Naive thymus-derived CD8-positive, alpha-beta T cell (primary cell): ENCODE measurements around the gene FSHB. TPM values are rescaled to one million over a fixed set of nuclear protein-coding genes. Genes with fewer than 3 reads are reported as not detected.

Source experiments
- ATAC-seq, 2 donors: fragments of 150-1000 bp; cut with Tn5 transposase in 1 of 2; sonication (Bioruptor Pico), chemical (Tn5 transposase) in 1 of 2; 1 replicate in 1 of 2; 2 replicates in 1 of 2; pipeline ENCODE4 v1.10.0; 2021; ENCODE audit warnings: mild to moderate bottlenecking in 2 of 2, moderate library complexity in 2 of 2
- POLR2A ChIA-PET: fragments of 350-600 bp; sonication (Branson Sonifier 250); formaldehyde crosslinking; loops from one replicate; lab custom pipeline; 2021; ENCODE audit warnings: antibody characterized with exemption; lab: Charles Lee
- DNase-seq, 10 donors: peaks; one replicate each; pipeline versions ENCODE4 v3.0.0 to v3.0.0-alpha.2; 2020 to 2022
- H3K27ac Mint-ChIP-seq, 10 donors: one replicate each; pipeline ENCODE4 v1.8.0; 2020 to 2022; ENCODE audit warnings: mild to moderate bottlenecking in 10 of 10, mixed read lengths in 10 of 10, moderate library complexity in 4 of 10, inconsistent platforms in 1 of 10
- H3K27me3 Mint-ChIP-seq, 5 donors: one replicate each; pipeline ENCODE4 v1.8.0; 2021 to 2022; ENCODE audit warnings: mixed read lengths in 5 of 5
- H3K36me3 Mint-ChIP-seq, 3 donors: one replicate each; pipeline ENCODE4 v1.8.0; 2020 to 2022; ENCODE audit warnings: mixed read lengths in 3 of 3, mild to moderate bottlenecking in 2 of 3, inconsistent platforms in 1 of 3
- H3K4me1 Mint-ChIP-seq, 4 donors: one replicate each; pipeline ENCODE4 v1.8.0; 2021 to 2022; ENCODE audit warnings: mixed read lengths in 4 of 4
- H3K4me3 Mint-ChIP-seq, 10 donors: one replicate each; pipeline ENCODE4 v1.8.0; 2020 to 2022; ENCODE audit warnings: mild to moderate bottlenecking in 10 of 10, mixed read lengths in 10 of 10, moderate library complexity in 6 of 10, inconsistent platforms in 1 of 10
- H3K9me3 Mint-ChIP-seq, 9 donors: one replicate each; pipeline ENCODE4 v1.8.0; 2020 to 2022; ENCODE audit warnings: mixed read lengths in 9 of 9, mild to moderate bottlenecking in 3 of 9, inconsistent platforms in 1 of 9, moderate library complexity in 1 of 9
- polyA plus RNA-seq, 3 donors: library from polyadenylated mRNA; unstranded; fragments of 300-500 nt; fragmentation: Illumina TruSeq; gene quantifications; one replicate each; pipeline ENCODE4 v1.2.3, GENCODE V29; 2021
- total RNA-seq, 8 experiments: library from RNA in 2 of 8; stranded (reverse) in 2 of 8; gene quantifications; one replicate each; pipeline ENCODE4 v1.2.3 and lab custom pipeline; 2021 to 2026

Gene FSHB
- total and polyA plus RNA-seq, 5 experiments from 2014 or later, result not detected

GRCh38 chr11:30279796-30280195 lies 49.0 kb downstream of the FSHB start:
- H3K4me1 Mint-ChIP-seq, result peaks cover 17 to 34% (median 28%) of the 10 kb centered on the region in 4 donors
- H3K27ac Mint-ChIP-seq, result no peak overlapping the region
- no peaks in the 10 kb centered on the region for H3K9me3 Mint-ChIP-seq
- no peaks in the 10 kb centered on the region for H3K27me3 Mint-ChIP-seq
- H3K36me3 Mint-ChIP-seq, result no peaks in the 10 kb centered on the region
- POLR2A ChIA-PET, result no interaction called here
- no peak overlapping the region for H3K4me3 Mint-ChIP-seq
- DNase-seq, result no peak
- ATAC-seq, result no peak

DNA sequence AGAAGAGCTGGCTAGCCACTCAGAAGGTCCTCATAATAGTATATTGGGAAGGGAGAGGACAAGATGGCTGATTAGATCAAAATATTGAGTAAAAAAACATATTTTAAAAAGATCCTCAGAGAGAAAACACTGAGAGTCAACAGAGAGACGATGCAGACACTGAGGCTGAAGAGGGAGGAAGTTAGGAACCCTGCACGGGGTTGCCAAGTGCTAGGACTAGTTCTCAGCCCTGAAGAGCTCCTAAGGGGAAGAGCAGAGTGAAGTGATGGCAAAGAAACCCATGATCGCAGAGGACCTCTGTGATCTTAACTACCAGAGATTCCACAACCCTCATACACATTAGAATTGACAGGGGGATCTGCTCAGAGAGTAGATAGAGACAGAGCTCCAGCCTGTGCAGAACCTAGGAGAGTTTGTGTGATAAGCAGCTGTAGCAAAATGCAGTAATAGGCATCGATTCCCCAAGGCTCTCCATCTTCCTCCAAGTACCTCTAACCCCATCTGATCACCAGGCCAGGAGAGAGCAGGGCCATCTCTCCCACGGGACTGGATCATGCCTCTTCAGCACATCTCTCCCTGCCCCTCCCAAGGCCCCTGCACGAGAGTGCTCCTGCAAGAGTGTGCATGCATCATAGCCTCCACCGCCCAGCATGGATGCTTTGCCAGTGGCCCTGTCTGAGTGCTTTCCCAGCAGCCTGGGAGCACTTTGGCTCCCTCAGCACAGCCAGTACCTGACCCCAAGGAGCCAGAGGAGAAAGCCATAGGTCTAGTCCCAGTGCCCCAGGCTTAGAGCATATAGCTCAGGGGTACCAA lies 50.9 kb downstream of the FSHB start:
- ATAC-seq, result peak; percentile 28 to 39
- no peaks in the 10 kb centered on the region for H3K9me3 Mint-ChIP-seq
- H3K36me3 Mint-ChIP-seq, result no peaks in the 10 kb centered on the region
- peak overlapping the region; percentile 27 to 92 (median 76) for H3K27ac Mint-ChIP-seq
- H3K4me1 Mint-ChIP-seq, result peaks cover 17 to 34% (median 28%) of the 10 kb centered on the region in 4 donors
- POLR2A ChIA-PET, result interaction anchor here (2.2 kb wide), 1 partner anchor 41 kb away, joined by 7 read pairs; the partner anchor contains the start of gene ARL14EP
- H3K4me3 Mint-ChIP-seq, result peak overlapping the region; percentile 44 to 86 (median 68)
- no peaks in the 10 kb centered on the region for H3K27me3 Mint-ChIP-seq
- peak in 1 of 10 donors; percentile 3 for DNase-seq

- POLR2A ChIA-PET, result interaction anchor here (2.2 kb wide), 1 partner anchor 40 kb away, joined by 7 read pairs; the partner anchor contains the start of gene ARL14EP
- ATAC-seq (peak; percentile 52 to 70), DNase-seq (peak in 6 of 10 donors; percentile 2 to 27 (median 16))
- H3K9me3 Mint-ChIP-seq, result no peaks in the 10 kb centered on the region
- no peaks in the 10 kb centered on the region for H3K36me3 Mint-ChIP-seq
- H3K4me3 Mint-ChIP-seq, result peak overlapping the region; percentile 44 to 86 (median 68)
- peak overlapping the region in 9 of 10 donors; percentile 24 to 92 (median 76) for H3K27ac Mint-ChIP-seq
- peaks cover 17 to 34% (median 28%) of the 10 kb centered on the region in 4 donors for H3K4me1 Mint-ChIP-seq
- no peaks in the 10 kb centered on the region for H3K27me3 Mint-ChIP-seq
Observed at GRCh38 chr11:30282289-30282631, 51.4 kb downstream of the FSHB start.

Other genes with a start within 250 kb of the FSHB start
- gene KCNA4, start 214.0 kb upstream of the FSHB start, total RNA-seq, result not detected
- not detected for gene KCNA4, start 214.0 kb upstream of the FSHB start, polyA plus RNA-seq
- gene ARL14EP, start 92.1 kb downstream of the FSHB start, total RNA-seq, result 10 to 100 TPM; 70.3 to 73.6 TPM
- 10 to 100 TPM; 65.8 to 78.6 (median 71.2) TPM for gene ARL14EP, start 92.1 kb downstream of the FSHB start, polyA plus RNA-seq